WERI-Rb-1 (cell line): ENCODE results near the gene SLC17A9.

Source experiments
- DNase-seq: peaks from one replicate; pipeline ENCODE4 v3.0.0-alpha.2; 2020
- H3K27ac ChIP-seq: fragments of 250-450 bp; sonication (Bioruptor Pico); 2 replicates; pipeline ENCODE4 v1.5.1; 2020; ENCODE audit warnings: mild to moderate bottlenecking, moderate library complexity
- H3K27me3 ChIP-seq: fragments of 250-450 bp; sonication (Bioruptor Pico); 2 replicates; pipeline ENCODE4 v1.5.1; 2021; ENCODE audit warnings: mild to moderate bottlenecking, low read depth, moderate library complexity; ENCODE audit not compliant: insufficient read depth, severe bottlenecking
- H3K36me3 ChIP-seq: fragments of 250-450 bp; sonication (Bioruptor Pico); 2 replicates; pipeline ENCODE4 v1.5.1; 2020; ENCODE audit warnings: mild to moderate bottlenecking, moderate library complexity
- H3K4me3 ChIP-seq: 2 replicates; pipeline ENCODE4 v1.5.1; 2011; ENCODE audit warnings: low read depth, mild to moderate bottlenecking, control low read depth, low read length
- H3K9me3 ChIP-seq: fragments of 250-450 bp; sonication (Bioruptor Pico); 2 replicates; pipeline ENCODE4 v1.5.1; 2021; ENCODE audit warnings: mild to moderate bottlenecking, moderate library complexity; ENCODE audit not compliant: severe bottlenecking
- TF ChIP-seq, protein P1 (sequence below): IDR thresholded peaks from 2 replicates; pipeline ENCODE4 v1.5.1; 2011; ENCODE audit warnings: low read depth, mild to moderate bottlenecking, control low read depth, inconsistent platforms, low read length

SLC17A9 gene

DNA sequence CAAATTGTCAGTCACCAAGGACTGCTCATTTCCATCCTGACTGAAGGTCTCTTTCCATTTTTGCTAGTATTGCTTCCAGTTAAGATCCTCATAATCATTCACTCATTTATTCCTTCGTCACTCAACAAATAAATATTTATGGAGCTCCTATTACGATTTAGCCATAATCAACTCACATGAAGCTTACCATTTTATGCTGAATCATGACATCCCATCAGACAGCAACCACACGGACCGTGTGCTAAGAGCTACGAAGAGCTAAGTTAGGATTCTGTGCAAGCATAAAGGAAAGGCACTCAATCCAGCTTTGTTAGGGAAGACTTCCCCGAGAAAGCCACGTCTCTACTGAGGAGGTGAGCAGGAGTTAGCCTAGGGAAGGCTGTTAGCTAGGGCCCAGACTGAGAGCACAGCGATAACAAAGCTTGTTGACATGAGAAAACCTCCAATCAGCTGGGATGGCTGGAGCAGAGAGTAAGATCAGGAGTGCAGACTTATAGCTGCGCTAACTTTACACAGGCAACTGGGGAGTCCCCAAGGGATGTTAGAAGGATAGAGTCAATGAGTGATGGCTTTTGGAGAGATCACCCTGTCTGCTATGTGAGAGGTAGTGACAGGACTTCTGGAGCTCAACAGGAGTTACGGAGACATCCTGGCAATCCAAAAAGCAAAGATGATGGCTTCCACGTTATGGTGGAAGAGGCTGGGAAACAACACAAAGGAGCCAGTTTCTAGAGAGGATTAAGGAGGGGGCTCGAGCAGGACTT lies 17.1 kb upstream of the SLC17A9 start:
- Histone ChIP-seq H3K27ac (no peak overlapping the region), H3K4me3 (no peak overlapping the region), H3K9me3 (no peaks in the 10 kb centered on the region), H3K27me3 (no peaks in the 10 kb centered on the region), H3K36me3 (peaks cover 56% of the 10 kb centered on the region)
- peak; percentile 1 for DNase-seq
- TF ChIP-seq, protein P1, sequence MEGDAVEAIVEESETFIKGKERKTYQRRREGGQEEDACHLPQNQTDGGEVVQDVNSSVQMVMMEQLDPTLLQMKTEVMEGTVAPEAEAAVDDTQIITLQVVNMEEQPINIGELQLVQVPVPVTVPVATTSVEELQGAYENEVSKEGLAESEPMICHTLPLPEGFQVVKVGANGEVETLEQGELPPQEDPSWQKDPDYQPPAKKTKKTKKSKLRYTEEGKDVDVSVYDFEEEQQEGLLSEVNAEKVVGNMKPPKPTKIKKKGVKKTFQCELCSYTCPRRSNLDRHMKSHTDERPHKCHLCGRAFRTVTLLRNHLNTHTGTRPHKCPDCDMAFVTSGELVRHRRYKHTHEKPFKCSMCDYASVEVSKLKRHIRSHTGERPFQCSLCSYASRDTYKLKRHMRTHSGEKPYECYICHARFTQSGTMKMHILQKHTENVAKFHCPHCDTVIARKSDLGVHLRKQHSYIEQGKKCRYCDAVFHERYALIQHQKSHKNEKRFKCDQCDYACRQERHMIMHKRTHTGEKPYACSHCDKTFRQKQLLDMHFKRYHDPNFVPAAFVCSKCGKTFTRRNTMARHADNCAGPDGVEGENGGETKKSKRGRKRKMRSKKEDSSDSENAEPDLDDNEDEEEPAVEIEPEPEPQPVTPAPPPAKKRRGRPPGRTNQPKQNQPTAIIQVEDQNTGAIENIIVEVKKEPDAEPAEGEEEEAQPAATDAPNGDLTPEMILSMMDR, result no peak

DNA sequence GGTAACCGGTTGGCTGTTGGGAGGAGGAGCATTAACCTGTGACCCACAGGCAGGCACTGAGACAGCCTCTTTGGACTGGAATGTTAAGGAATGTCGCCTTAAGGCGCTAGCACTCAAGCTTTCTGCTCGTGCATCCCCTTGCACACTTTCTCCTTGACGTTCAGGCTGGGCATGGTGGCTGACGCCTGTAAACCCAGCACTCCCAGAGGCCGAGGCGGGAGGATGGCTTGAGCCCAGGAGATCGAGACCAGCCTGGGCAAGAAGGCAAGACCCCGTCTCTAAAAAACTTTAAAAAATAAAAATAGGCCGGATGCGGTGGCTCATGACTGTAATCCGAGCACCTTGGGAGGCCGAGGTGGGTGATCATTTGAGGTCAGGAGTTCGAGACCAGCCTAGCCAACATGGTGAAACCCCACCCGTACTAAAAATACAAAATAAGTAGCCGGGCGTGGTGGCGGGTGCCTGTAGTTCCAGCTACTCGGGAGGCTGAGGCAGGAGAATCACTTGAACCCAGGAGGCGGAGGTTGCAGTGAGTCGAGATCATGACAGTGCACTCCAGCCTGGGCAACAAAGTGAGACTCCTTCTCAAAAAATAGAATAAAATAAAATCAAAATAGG lies 16.4 kb upstream of the SLC17A9 start:
- Histone ChIP-seq H3K27me3 (no peaks in the 10 kb centered on the region), H3K27ac (no peak overlapping the region), H3K4me3 (no peak overlapping the region), H3K9me3 (no peaks in the 10 kb centered on the region), H3K36me3 (peaks cover 63% of the 10 kb centered on the region)
- TF ChIP-seq, protein P1, result no peak
- peak; percentile 5 for DNase-seq

DNA sequence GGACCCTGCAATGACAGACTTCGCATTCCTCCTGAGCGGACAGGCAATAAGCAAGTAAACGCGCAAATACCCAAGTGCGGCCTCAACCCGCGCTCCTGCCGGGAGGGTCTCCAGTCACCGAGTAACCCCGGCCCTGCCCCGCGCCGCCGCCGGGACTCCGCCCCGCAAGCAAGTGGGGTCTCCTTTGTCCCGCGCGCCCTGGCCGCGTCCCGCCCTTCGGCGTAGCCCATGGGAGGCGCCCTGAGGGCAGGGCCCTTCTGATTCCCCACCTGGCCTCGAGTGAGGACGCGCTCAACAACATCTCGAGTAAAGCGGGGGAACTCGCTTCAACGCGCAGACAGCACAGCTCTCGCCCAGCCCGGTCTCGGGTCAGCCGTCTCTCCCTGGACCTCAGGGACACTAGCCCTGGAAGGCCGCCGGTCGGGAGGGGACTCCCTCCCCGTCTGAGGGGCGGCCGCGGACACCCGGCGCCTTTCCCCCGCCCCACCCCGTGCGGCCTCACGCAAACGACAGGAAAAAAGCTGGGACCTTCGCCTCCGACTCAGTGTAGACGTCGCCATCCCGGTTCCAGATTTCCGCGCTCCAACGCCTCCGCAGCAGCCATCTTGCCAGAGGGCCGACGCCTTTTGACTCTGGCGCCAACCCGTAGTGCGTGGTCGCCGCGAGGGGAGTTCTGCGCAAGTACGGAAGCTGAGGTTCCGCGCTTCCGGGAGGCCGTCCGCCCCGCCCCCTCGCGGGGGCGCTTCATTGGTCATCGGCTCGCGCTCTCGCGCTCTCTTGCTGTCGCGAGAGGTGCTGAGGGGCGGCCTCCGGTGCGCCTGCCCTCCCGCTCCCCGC lies 15.0 kb upstream of the SLC17A9 start:
- H3K4me3 ChIP-seq, result peak overlapping the region; percentile 95
- peak overlapping the region; percentile 99 for H3K27ac ChIP-seq
- no peaks in the 10 kb centered on the region for H3K9me3 ChIP-seq
- no peaks in the 10 kb centered on the region for H3K27me3 ChIP-seq
- TF ChIP-seq, protein P1, result no peak
- peak; percentile 96 for DNase-seq
- peaks cover 74% of the 10 kb centered on the region for H3K36me3 ChIP-seq

- TF ChIP-seq, protein P1, result no peak
- no peaks in the 10 kb centered on the region for H3K9me3 ChIP-seq
- H3K4me3 ChIP-seq, result peak within 1 kb of the TSS; percentile 95
- H3K27me3 ChIP-seq, result no peaks in the 10 kb centered on the region
- H3K36me3 ChIP-seq, result peaks cover 78% of the 10 kb centered on the region
- peak within 1 kb of the TSS; percentile 99 for H3K27ac ChIP-seq
- peak; percentile 34 for DNase-seq
These were observed 14.2 kb upstream of the SLC17A9 start, which contains the start of gene GID8 for GRCh38 chr20:62938105-62938888. GID8 (plus strand) TSS chr20:62938147; CDS start chr20:62941503, 3,356 bp downstream.

- H3K27me3 ChIP-seq, result no peaks in the 10 kb centered on the region
- TF ChIP-seq, protein P1, result no peak
- H3K4me3 ChIP-seq, result no peak overlapping the region
- H3K36me3 ChIP-seq, result peaks cover 78% of the 10 kb centered on the region
- no peaks in the 10 kb centered on the region for H3K9me3 ChIP-seq
- no peak overlapping the region for H3K27ac ChIP-seq
- DNase-seq, result peak; percentile 1
These were observed 11.6 kb upstream of the SLC17A9 start for GRCh38 chr20:62940875-62941274.
